ENCODE data around the gene TMEM248. TPM values are rescaled to one million over a fixed set of nuclear protein-coding genes. Genes with fewer than 3 reads are reported as not detected.
"Not testable (repeated sequence)": the region's sequence is repeated elsewhere in the genome, so short reads cannot be mapped to it uniquely, and the experiment has no call there.

The TMEM248 gene
- total and polyA plus RNA-seq, 2 of the 13 experiments (the other 11 are each of a cell fraction or from before 2014, with no cell fraction given), result 54.3 to 109 TPM

DNA sequence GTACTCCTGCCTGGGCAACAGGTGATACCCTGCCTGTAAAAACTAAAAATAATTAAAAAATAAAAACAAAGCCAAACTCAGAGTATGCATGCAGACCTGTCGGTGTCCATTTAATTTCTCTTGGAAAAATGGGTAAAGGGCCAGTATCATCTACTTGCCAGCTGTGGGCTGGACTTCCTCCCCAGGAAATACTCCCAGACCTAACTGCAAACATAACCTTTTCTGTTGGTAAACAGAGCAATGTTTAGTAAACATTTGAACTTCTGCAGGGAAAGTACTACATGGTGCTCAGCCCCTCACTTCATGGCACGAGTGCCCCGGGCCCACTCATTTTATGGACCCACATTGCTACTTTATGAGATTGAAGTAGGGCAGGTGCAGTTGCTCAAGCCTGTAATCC is 10.2 kb upstream of the TMEM248 start (continued):
- TF ChIP-seq, protein P1, sequence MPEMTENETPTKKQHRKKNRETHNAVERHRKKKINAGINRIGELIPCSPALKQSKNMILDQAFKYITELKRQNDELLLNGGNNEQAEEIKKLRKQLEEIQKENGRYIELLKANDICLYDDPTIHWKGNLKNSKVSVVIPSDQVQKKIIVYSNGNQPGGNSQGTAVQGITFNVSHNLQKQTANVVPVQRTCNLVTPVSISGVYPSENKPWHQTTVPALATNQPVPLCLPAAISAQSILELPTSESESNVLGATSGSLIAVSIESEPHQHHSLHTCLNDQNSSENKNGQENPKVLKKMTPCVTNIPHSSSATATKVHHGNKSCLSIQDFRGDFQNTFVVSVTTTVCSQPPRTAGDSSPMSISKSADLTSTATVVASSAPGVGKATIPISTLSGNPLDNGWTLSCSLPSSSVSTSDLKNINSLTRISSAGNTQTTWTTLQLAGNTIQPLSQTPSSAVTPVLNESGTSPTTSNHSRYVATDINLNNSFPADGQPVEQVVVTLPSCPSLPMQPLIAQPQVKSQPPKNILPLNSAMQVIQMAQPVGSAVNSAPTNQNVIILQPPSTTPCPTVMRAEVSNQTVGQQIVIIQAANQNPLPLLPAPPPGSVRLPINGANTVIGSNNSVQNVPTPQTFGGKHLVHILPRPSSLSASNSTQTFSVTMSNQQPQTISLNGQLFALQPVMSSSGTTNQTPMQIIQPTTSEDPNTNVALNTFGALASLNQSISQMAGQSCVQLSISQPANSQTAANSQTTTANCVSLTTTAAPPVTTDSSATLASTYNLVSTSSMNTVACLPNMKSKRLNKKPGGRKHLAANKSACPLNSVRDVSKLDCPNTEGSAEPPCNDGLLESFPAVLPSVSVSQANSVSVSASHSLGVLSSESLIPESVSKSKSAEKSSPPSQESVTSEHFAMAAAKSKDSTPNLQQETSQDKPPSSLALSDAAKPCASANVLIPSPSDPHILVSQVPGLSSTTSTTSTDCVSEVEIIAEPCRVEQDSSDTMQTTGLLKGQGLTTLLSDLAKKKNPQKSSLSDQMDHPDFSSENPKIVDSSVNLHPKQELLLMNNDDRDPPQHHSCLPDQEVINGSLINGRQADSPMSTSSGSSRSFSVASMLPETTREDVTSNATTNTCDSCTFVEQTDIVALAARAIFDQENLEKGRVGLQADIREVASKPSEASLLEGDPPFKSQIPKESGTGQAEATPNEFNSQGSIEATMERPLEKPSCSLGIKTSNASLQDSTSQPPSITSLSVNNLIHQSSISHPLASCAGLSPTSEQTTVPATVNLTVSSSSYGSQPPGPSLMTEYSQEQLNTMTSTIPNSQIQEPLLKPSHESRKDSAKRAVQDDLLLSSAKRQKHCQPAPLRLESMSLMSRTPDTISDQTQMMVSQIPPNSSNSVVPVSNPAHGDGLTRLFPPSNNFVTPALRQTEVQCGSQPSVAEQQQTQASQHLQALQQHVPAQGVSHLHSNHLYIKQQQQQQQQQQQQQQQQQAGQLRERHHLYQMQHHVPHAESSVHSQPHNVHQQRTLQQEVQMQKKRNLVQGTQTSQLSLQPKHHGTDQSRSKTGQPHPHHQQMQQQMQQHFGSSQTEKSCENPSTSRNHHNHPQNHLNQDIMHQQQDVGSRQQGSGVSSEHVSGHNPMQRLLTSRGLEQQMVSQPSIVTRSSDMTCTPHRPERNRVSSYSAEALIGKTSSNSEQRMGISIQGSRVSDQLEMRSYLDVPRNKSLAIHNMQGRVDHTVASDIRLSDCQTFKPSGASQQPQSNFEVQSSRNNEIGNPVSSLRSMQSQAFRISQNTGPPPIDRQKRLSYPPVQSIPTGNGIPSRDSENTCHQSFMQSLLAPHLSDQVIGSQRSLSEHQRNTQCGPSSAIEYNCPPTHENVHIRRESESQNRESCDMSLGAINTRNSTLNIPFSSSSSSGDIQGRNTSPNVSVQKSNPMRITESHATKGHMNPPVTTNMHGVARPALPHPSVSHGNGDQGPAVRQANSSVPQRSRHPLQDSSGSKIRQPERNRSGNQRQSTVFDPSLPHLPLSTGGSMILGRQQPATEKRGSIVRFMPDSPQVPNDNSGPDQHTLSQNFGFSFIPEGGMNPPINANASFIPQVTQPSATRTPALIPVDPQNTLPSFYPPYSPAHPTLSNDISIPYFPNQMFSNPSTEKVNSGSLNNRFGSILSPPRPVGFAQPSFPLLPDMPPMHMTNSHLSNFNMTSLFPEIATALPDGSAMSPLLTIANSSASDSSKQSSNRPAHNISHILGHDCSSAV (CRISPR knock-in tag; IDR thresholded peaks at IDR 0.05; ENCODE audit: borderline replicate concordance), result no peak
- no peak for TF ChIP-seq KMT2B (CRISPR knock-in tag; IDR thresholded peaks at IDR 0.05)
- no peak for TF ChIP-seq ZNF30 (CRISPR knock-in tag; IDR thresholded peaks at IDR 0.05)
- no peak for TF ChIP-seq BRD4 (CRISPR knock-in tag; IDR thresholded peaks at IDR 0.05)
- TF ChIP-seq ZNF331 (CRISPR knock-in tag; IDR thresholded peaks at IDR 0.05), result no peak

DNA sequence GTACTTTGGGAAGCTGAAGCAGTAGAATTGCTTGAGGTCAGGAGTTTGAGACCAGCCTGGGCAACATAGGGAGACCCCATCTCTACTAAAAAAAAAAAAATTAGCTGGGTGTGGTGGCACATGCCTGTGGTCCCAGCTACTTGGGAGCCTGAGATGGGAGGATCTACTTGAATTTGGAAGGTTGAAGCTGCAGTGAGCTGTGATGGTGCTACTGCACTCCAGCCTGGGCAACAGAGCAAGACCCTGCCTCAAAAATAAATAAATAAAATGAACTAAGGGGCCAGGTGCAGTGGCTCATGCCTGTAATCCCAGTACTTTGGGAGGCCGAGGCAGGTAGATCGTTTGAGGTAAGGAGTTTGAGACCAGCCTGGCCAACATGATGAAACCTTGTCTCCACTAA is 9.8 kb upstream of the TMEM248 start:
- intact Hi-C loops (cut with micrococcal nuclease; ENCODE audit: unreplicated experiment); H4K20me1 ChIP-seq (ENCODE audit: insufficient read depth, low read length): not testable (repeated sequence)
- WGBS (ENCODE audit: low lambda C conversion rate), result 91% methylated on average over 2 of the region's 2 CpGs

More for the DNA sequence above, 9.8 kb upstream of the TMEM248 start:
- H3K79me2 ChIP-seq (ENCODE audit: insufficient read depth, low read length); BruUV-seq (replicated peaks); H3K27ac ChIP-seq (ENCODE audit: extremely low read length, insufficient read depth, low read length); ATAC-seq; CTCF ChIA-PET (ENCODE audit: low intra/inter-chr PET ratio, low total read pairs); H2AFZ ChIP-seq (ENCODE audit: low read length); H3K36me3 ChIP-seq (replicated peaks in 1 of 2; ENCODE audit: control insufficient read depth in 1 of 2, insufficient read depth in 2 of 2, low read length in 2 of 2); FAIRE-seq; H3K9ac ChIP-seq (ENCODE audit: insufficient read depth, low read depth, low read length); in situ Hi-C loops (cut with HindIII; ENCODE audit: extremely low pct_ligation_motif_present, low pct_unique_long_range_greater_than_20kb); H3K27me3 ChIP-seq (ENCODE audit: control insufficient read depth in 1 of 2, insufficient read depth in 2 of 2, low read length in 2 of 2); H3K4me2 ChIP-seq (ENCODE audit: low read depth, low read length); H3K9me3 ChIP-seq (ENCODE audit: low read length); DNase-seq (ENCODE audit: low spot score); H3K4me3 ChIP-seq (replicated peaks in 1 of 3; ENCODE audit: insufficient read depth in 1 of 3, low read depth in 2 of 3, low read length in 3 of 3): not testable (repeated sequence)
- H3K4me1 ChIP-seq (ENCODE audit: insufficient read depth, low read length), result peaks cover 34% of the 10 kb centered on the region
- POLR2A ChIA-PET, result interaction anchor here (1.1 kb wide), 1 partner anchor 10 kb away, joined by 3 read pairs; the partner anchor contains the start of gene TMEM248
